ENCODE measurements around the gene CD300A. TPM values are rescaled to one million over a fixed set of nuclear protein-coding genes. Genes with fewer than 3 reads are reported as not detected.

Gene CD300A
- total RNA-seq (4.8 TPM), polyA plus RNA-seq (1 to 10 TPM in 3 of 4 donors, under 1 TPM in 1; 0.39 to 3.0 (median 2.1) TPM)

- H3K4me3 ChIP-seq (ENCODE audit: low read depth, low read length), result peak within 1 kb of the TSS; percentile 40
- ATAC-seq (ENCODE audit: low read depth in 2 of 2), result peak in 1 of 2 donors; percentile 3
Measured at GRCh38 chr17:74466111-74466827, at the start of gene CD300A. CD300A (plus strand) TSS chr17:74466634; CDS start chr17:74466704, 70 bp downstream.

GRCh38 chr17:74417178-74418045 is 49.0 kb upstream of the CD300A start:
- Histone ChIP-seq H3K4me3 (ENCODE audit: low read depth, low read length) (no peak overlapping the region), H3K27me3 (ENCODE audit: control insufficient read depth, insufficient read depth, low read length) (no peaks in the 10 kb centered on the region), H3K27ac (ENCODE audit: insufficient read depth, low read length, poor library complexity, severe bottlenecking) (no peak overlapping the region), H3K36me3 (ENCODE audit: control insufficient read depth, insufficient read depth, low read length) (no peaks in the 10 kb centered on the region), H3K4me1 (ENCODE audit: control insufficient read depth, insufficient read depth, low read length, poor library complexity, severe bottlenecking) (no peaks in the 10 kb centered on the region), H3K9me3 (ENCODE audit: control insufficient read depth in 2 of 2, low read length in 2 of 2) (no peaks in the 10 kb centered on the region)
- Mint-ChIP-seq H3K27ac (no peak overlapping the region), H3K4me3 (no peak overlapping the region), H3K9me3 (no peaks in the 10 kb centered on the region), H3K4me1 (no peaks in the 10 kb centered on the region), H3K27me3 (no peaks in the 10 kb centered on the region), H3K36me3 (no peaks in the 10 kb centered on the region)
- DNase-seq (no peak), ATAC-seq (ENCODE audit: low read depth in 2 of 2) (no peak)

More at GRCh38 chr17:74466111-74466827, at the start of gene CD300A:
- Histone ChIP-seq H3K27me3 (ENCODE audit: control insufficient read depth, insufficient read depth, low read length) (peaks cover 6% of the 10 kb centered on the region), H3K4me1 (ENCODE audit: control insufficient read depth, insufficient read depth, low read length, poor library complexity, severe bottlenecking) (peaks cover 34% of the 10 kb centered on the region), H3K36me3 (ENCODE audit: control insufficient read depth, insufficient read depth, low read length) (no peaks in the 10 kb centered on the region), H3K9me3 (ENCODE audit: control insufficient read depth in 2 of 2, low read length in 2 of 2) (no peaks in the 10 kb centered on the region), H3K27ac (ENCODE audit: insufficient read depth, low read length, poor library complexity, severe bottlenecking) (no peak within 1 kb of the TSS)
- Mint-ChIP-seq H3K4me3 (peak within 1 kb of the TSS in 3 of 4 donors; percentile 49 to 54 (median 53)), H3K27me3 (peaks cover 11% of the 10 kb centered on the region), H3K27ac (peak within 1 kb of the TSS in 1 of 3 donors; percentile 43), H3K36me3 (no peaks in the 10 kb centered on the region), H3K4me1 (peaks cover 0 to 27% (median 9%) of the 10 kb centered on the region in 4 donors), H3K9me3 (peaks cover 0 to 2% (median 0%) of the 10 kb centered on the region in 7 donors)
- DNase-seq, result no peak

- H3K36me3 Mint-ChIP-seq, result no peaks in the 10 kb centered on the region
- H3K27ac Mint-ChIP-seq, result no peak overlapping the region
- H3K27ac ChIP-seq (ENCODE audit: insufficient read depth, low read length, poor library complexity, severe bottlenecking), result no peak overlapping the region
- peaks cover 0 to 1% (median 0%) of the 10 kb centered on the region in 7 donors for H3K9me3 Mint-ChIP-seq
- no peaks in the 10 kb centered on the region for H3K36me3 ChIP-seq (ENCODE audit: control insufficient read depth, insufficient read depth, low read length)
- DNase-seq (no peak), ATAC-seq (ENCODE audit: low read depth in 2 of 2) (no peak)
- H3K9me3 ChIP-seq (ENCODE audit: control insufficient read depth in 2 of 2, low read length in 2 of 2), result no peaks in the 10 kb centered on the region
- H3K4me1 ChIP-seq (ENCODE audit: control insufficient read depth, insufficient read depth, low read length, poor library complexity, severe bottlenecking), result no peaks in the 10 kb centered on the region
- no peak overlapping the region for H3K4me3 Mint-ChIP-seq
- H3K27me3 ChIP-seq (ENCODE audit: control insufficient read depth, insufficient read depth, low read length), result no peaks in the 10 kb centered on the region
- H3K4me3 ChIP-seq (ENCODE audit: low read depth, low read length), result no peak overlapping the region
- no peaks in the 10 kb centered on the region for H3K27me3 Mint-ChIP-seq
- no peaks in the 10 kb centered on the region for H3K4me1 Mint-ChIP-seq
Measured at GRCh38 chr17:74419928-74420411, 46.5 kb upstream of the CD300A start.

- Histone ChIP-seq H3K27ac (ENCODE audit: insufficient read depth, low read length, poor library complexity, severe bottlenecking) (no peak overlapping the region), H3K4me1 (ENCODE audit: control insufficient read depth, insufficient read depth, low read length, poor library complexity, severe bottlenecking) (no peaks in the 10 kb centered on the region), H3K4me3 (ENCODE audit: low read depth, low read length) (no peak overlapping the region), H3K9me3 (ENCODE audit: control insufficient read depth in 2 of 2, low read length in 2 of 2) (no peaks in the 10 kb centered on the region), H3K36me3 (ENCODE audit: control insufficient read depth, insufficient read depth, low read length) (no peaks in the 10 kb centered on the region), H3K27me3 (ENCODE audit: control insufficient read depth, insufficient read depth, low read length) (peaks cover 2% of the 10 kb centered on the region)
- Mint-ChIP-seq H3K27ac (no peak overlapping the region), H3K4me1 (no peaks in the 10 kb centered on the region), H3K27me3 (peaks cover 23% of the 10 kb centered on the region), H3K36me3 (no peaks in the 10 kb centered on the region), H3K4me3 (no peak overlapping the region), H3K9me3 (peaks cover 0 to 1% (median 0%) of the 10 kb centered on the region in 7 donors)
- ATAC-seq (ENCODE audit: low read depth in 2 of 2) (no peak), DNase-seq (no peak)
Measured at GRCh38 chr17:74424117-74424516, 42.3 kb upstream of the CD300A start.

GRCh38 chr17:74424657-74425056 is 41.8 kb upstream of the CD300A start:
- ATAC-seq (ENCODE audit: low read depth in 2 of 2) (no peak), DNase-seq (no peak)
- H3K36me3 Mint-ChIP-seq, result no peaks in the 10 kb centered on the region
- Histone ChIP-seq H3K4me1 (ENCODE audit: control insufficient read depth, insufficient read depth, low read length, poor library complexity, severe bottlenecking) (no peaks in the 10 kb centered on the region), H3K36me3 (ENCODE audit: control insufficient read depth, insufficient read depth, low read length) (no peaks in the 10 kb centered on the region), H3K27me3 (ENCODE audit: control insufficient read depth, insufficient read depth, low read length) (peaks cover 2% of the 10 kb centered on the region), H3K9me3 (ENCODE audit: control insufficient read depth in 2 of 2, low read length in 2 of 2) (no peaks in the 10 kb centered on the region), H3K4me3 (ENCODE audit: low read depth, low read length) (no peak overlapping the region), H3K27ac (ENCODE audit: insufficient read depth, low read length, poor library complexity, severe bottlenecking) (no peak overlapping the region)
- H3K27me3 Mint-ChIP-seq, result peaks cover 27% of the 10 kb centered on the region
- no peak overlapping the region for H3K4me3 Mint-ChIP-seq
- no peak overlapping the region for H3K27ac Mint-ChIP-seq
- no peaks in the 10 kb centered on the region for H3K4me1 Mint-ChIP-seq
- H3K9me3 Mint-ChIP-seq, result peaks cover 0 to 1% (median 0%) of the 10 kb centered on the region in 7 donors

GRCh38 chr17:74426551-74427047 is 39.8 kb upstream of the CD300A start:
- H3K4me3 ChIP-seq (ENCODE audit: low read depth, low read length), result no peak overlapping the region
- Mint-ChIP-seq H3K36me3 (no peaks in the 10 kb centered on the region), H3K9me3 (peaks cover 0 to 1% (median 0%) of the 10 kb centered on the region in 7 donors), H3K4me1 (peaks cover 0 to 7% (median 2%) of the 10 kb centered on the region in 4 donors), H3K27ac (peak overlapping the region in 1 of 3 donors; percentile 45), H3K4me3 (no peak overlapping the region), H3K27me3 (peaks cover 39% of the 10 kb centered on the region)
- no peak overlapping the region for H3K27ac ChIP-seq (ENCODE audit: insufficient read depth, low read length, poor library complexity, severe bottlenecking)
- DNase-seq (no peak), ATAC-seq (ENCODE audit: low read depth in 2 of 2) (no peak)
- H3K27me3 ChIP-seq (ENCODE audit: control insufficient read depth, insufficient read depth, low read length), result peaks cover 2% of the 10 kb centered on the region
- H3K4me1 ChIP-seq (ENCODE audit: control insufficient read depth, insufficient read depth, low read length, poor library complexity, severe bottlenecking), result peaks cover 8% of the 10 kb centered on the region
- H3K36me3 ChIP-seq (ENCODE audit: control insufficient read depth, insufficient read depth, low read length), result no peaks in the 10 kb centered on the region
- H3K9me3 ChIP-seq (ENCODE audit: control insufficient read depth in 2 of 2, low read length in 2 of 2), result no peaks in the 10 kb centered on the region

GRCh38 chr17:74427048-74427762 is 39.2 kb upstream of the CD300A start:
- peaks cover 2% of the 10 kb centered on the region for H3K27me3 ChIP-seq (ENCODE audit: control insufficient read depth, insufficient read depth, low read length)
- no peak overlapping the region for H3K4me3 ChIP-seq (ENCODE audit: low read depth, low read length)
- DNase-seq (no peak), ATAC-seq (ENCODE audit: low read depth in 2 of 2) (no peak)
- no peak overlapping the region for H3K27ac Mint-ChIP-seq
- peaks cover 0 to 7% (median 2%) of the 10 kb centered on the region in 4 donors for H3K4me1 Mint-ChIP-seq
- peaks cover 39% of the 10 kb centered on the region for H3K27me3 Mint-ChIP-seq
- no peaks in the 10 kb centered on the region for H3K36me3 ChIP-seq (ENCODE audit: control insufficient read depth, insufficient read depth, low read length)
- H3K4me3 Mint-ChIP-seq, result no peak overlapping the region
- H3K27ac ChIP-seq (ENCODE audit: insufficient read depth, low read length, poor library complexity, severe bottlenecking), result no peak overlapping the region
- peaks cover 13% of the 10 kb centered on the region for H3K4me1 ChIP-seq (ENCODE audit: control insufficient read depth, insufficient read depth, low read length, poor library complexity, severe bottlenecking)
- H3K9me3 Mint-ChIP-seq, result peaks cover 0 to 1% (median 0%) of the 10 kb centered on the region in 7 donors
- no peaks in the 10 kb centered on the region for H3K36me3 Mint-ChIP-seq
- no peaks in the 10 kb centered on the region for H3K9me3 ChIP-seq (ENCODE audit: control insufficient read depth in 2 of 2, low read length in 2 of 2)
